GM10248 (cell line): ENCODE measurements around the gene HUNK.

ENCODE experiments used
- CTCF ChIA-PET: fragments of 300-600 bp; sonication (Branson Sonifier 250); formaldehyde crosslinking; extraction: SDS; loops from one replicate; lab custom pipeline; 2021; ENCODE audit warnings: antibody characterized with exemption; lab: Yijun Ruan, JAX
- POLR2A ChIA-PET: fragments of 350-650 bp; sonication (Branson Sonifier 250); formaldehyde crosslinking; extraction: SDS; loops from one replicate; lab custom pipeline; 2020; ENCODE audit warnings: antibody characterized with exemption; lab: Yijun Ruan, JAX
- DNase-seq: peaks from one replicate; pipeline ENCODE4 v3.0.0; 2012; ENCODE audit errors: extremely low spot score
- CTCF ChIP-seq: IDR thresholded peaks from 2 replicates; pipeline ENCODE4 v1.5.1; 2012; ENCODE audit warnings: mild to moderate bottlenecking, low read depth; ENCODE audit errors: extremely low read depth, missing control alignments, control extremely low read depth

Gene HUNK

GRCh38 chr21:32009263-32009662, 136.4 kb downstream of the HUNK start:
- POLR2A ChIA-PET = no interaction called here
- DNase-seq = no peak
- CTCF ChIA-PET = no interaction called here
- no peak for TF ChIP-seq CTCF

- ChIA-PET POLR2A (no interaction called here), CTCF (no interaction called here)
- no peak for DNase-seq
- TF ChIP-seq CTCF = no peak
Measured at GRCh38 chr21:32015461-32016139, 142.8 kb downstream of the HUNK start.

DNA sequence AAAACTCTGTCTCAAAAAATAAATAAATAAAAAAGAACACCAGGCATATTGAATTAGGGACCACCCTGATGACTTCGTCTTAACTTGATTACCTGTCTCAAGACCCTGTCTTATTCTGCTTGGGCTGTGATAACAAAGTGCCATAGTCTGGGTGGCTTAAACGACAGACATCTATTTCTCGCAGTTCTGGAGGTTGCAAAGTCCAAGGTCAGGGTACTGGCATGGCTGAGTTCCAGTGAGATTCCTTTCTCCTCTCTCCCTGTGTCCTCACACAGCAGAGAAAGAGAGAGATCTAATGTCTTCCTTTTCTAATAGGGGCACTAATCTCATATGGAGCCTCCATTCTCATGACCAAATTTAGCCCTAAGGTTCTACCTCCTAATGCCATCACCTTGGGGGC, 145.6 kb downstream of the HUNK start:
- no peak for DNase-seq
- CTCF ChIA-PET = no interaction called here
- POLR2A ChIA-PET = no interaction called here
- TF ChIP-seq CTCF = no peak

DNA sequence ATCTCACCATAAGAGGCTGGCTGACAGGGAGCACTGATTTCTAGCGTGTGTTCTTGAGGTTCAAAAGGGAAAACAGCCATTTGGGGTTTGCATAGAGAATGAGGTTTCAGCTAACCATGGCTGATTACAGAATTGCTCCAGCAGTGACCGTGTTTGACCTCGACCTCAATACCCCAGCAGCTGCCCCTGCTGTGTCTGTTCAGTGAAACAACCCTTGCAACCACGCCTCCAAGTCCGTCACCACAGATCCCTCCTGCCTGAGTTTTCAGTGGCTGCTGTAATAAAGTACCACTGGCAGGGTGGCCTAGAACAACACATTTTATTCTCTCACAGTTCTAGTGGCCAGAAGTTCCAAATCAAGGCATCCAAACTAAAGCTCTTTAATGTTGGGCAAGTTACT, 147.7 kb downstream of the HUNK start:
- DNase-seq = no peak
- ChIA-PET CTCF (no interaction called here), POLR2A (no interaction called here)
- TF ChIP-seq CTCF = no peak

DNA sequence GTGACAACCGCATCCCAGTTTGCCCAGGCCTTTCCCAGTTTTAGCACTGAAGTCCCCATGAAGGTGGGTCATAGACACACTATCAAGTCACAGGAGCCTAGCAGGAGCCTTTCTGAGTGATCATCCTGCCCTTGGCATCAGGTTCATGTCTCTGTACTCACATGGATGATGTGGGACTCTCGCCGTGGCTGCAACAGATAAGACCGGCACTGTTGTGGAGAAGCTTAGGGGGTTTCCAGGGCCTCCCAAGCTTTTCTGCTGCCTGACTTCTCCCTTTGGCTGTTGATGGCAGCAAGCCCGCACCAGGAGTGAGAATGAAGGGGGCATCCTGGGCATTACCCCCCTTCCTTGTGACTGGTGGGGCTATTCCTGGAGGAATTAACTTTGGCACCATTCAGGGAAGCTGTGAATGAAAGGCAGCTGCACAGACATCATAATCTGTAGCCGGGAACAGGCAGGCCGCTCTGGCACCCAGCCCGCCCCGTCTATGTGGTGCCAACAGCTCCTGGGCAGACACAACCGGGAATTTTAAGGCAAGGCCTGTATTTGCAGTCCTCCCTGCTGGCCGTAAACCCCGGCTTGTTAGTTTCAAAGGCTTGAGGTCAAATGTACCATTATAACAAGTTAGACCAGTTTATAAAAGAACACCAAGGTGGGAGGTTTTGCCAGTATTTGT, 148.6 kb downstream of the HUNK start:
- DNase-seq = no peak
- TF ChIP-seq CTCF = no peak
- POLR2A ChIA-PET = no interaction called here
- CTCF ChIA-PET = no interaction called here

DNA sequence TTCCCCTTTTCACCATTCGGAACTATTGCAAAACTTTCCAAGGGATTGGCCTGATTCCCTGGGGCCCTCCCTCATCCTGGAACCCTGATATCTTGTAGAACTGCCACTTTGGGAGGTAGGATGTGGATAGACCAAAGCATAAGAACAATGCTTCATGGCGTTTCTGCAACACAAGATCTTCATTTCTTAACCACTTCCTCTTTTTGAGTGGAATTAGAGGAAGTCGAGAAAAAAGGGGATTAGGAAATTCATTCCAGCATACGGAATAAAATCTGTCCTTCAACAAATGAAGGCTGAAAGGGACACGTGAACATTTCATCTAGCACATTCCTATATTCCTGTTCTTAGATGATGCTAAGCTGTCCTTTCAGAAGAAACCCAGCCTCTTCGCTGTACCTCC, 149.3 kb downstream of the HUNK start:
- no peak for TF ChIP-seq CTCF
- POLR2A ChIA-PET = no interaction called here
- CTCF ChIA-PET = no interaction called here
- no peak for DNase-seq

DNA sequence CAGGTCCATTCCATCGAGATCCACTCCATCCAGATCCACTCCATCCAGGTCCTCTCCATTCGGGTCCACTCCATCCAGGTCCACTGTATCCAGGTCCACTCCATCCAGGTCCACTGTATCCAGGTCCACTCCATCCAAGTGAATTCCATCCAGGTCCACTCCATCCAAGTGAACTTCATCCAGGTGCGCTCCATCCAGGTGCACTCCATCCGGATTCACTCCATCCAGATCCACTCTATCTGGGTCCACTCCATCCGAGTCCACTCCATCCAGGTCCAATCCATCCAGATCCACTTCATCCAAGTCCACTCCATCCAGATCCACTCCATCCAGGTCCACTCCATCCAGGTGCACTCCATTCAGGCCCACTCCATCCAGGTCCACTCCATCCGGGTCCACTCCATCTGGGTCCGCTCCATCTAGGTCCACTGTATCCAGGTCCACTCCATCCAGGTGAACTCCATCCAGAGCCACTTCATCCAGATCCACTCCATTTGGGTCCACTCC, 157.4 kb downstream of the HUNK start:
- no peak for DNase-seq
- no peak for TF ChIP-seq CTCF
- ChIA-PET POLR2A (no interaction called here), CTCF (no interaction called here)
